Spleen (tissue), 11 donors: ENCODE measurements around the gene STMN3. TPM values are rescaled to one million over a fixed set of nuclear protein-coding genes. Genes with fewer than 3 reads are reported as not detected.

ENCODE experiments used
- DNase-seq: peaks from one replicate; pipeline ENCODE4 v3.0.0-alpha.2; 2020
- H3K27ac ChIP-seq, 8 donors: fragments of 200-600 bp; sonication (generic) in 7 of 8; 1 replicate in 4 of 8; 2 replicates in 4 of 8; pipeline versions ENCODE4 v1.5.0 to v1.8.0; 2016 to 2021; ENCODE audit warnings: inconsistent platforms in 4 of 8, mild to moderate bottlenecking in 4 of 8, moderate library complexity in 1 of 8
- H3K27me3 ChIP-seq, 7 donors: fragments of 200-600 bp; sonication (generic) in 6 of 7; replicated peaks in 1 of 7; 1 replicate in 4 of 7; 2 replicates in 3 of 7; pipeline versions ENCODE4 v1.5.0 to v1.8.0; 2016 to 2021; ENCODE audit warnings: inconsistent platforms in 3 of 7, mild to moderate bottlenecking in 1 of 7
- H3K36me3 ChIP-seq, 6 donors: fragments of 200-600 bp; sonication (generic) in 5 of 6; 1 replicate in 4 of 6; 2 replicates in 2 of 6; pipeline versions ENCODE4 v1.5.0 to v1.8.0; 2016 to 2021; ENCODE audit warnings: inconsistent platforms in 2 of 6
- H3K4me1 ChIP-seq, 6 donors: fragments of 200-600 bp; sonication (generic) in 5 of 6; 1 replicate in 3 of 6; 2 replicates in 3 of 6; pipeline versions ENCODE4 v1.5.0 to v1.8.0; 2016 to 2021; ENCODE audit warnings: inconsistent platforms in 3 of 6
- H3K4me3 ChIP-seq, 8 donors: fragments of 200-600 bp; sonication (generic) in 7 of 8; 1 replicate in 4 of 8; 2 replicates in 4 of 8; pipeline versions ENCODE4 v1.5.0 to v1.8.0; 2016 to 2021; ENCODE audit warnings: inconsistent platforms in 4 of 8, mild to moderate bottlenecking in 4 of 8, moderate library complexity in 2 of 8
- H3K9me3 ChIP-seq, 8 donors: fragments of 200-600 bp; sonication (generic) in 7 of 8; 1 replicate in 4 of 8; 2 replicates in 4 of 8; pipeline versions ENCODE4 v1.5.0 to v1.8.0; 2016 to 2021; ENCODE audit warnings: inconsistent platforms in 4 of 8
- POLR2A ChIP-seq, 3 donors: fragments of 450-650 bp; IDR thresholded peaks; one replicate each; pipeline ENCODE4 v1.5.1; 2017; ENCODE audit warnings: antibody characterized with exemption in 3 of 3, mild to moderate bottlenecking in 1 of 3
- POLR2AphosphoS5 ChIP-seq, 3 donors: sonication (generic); formaldehyde crosslinking; IDR thresholded peaks; one replicate each; pipeline ENCODE4 v1.5.1; 2017; ENCODE audit warnings: antibody characterized with exemption in 3 of 3
- WGBS, 5 donors: extraction: QIAGEN DNeasy Blood & Tissue Kit in 3 of 5; methylation state at CpG; one replicate each; pipeline versions ENCODE4 v1.1.5 to v1.1.7; 2013 to 2018; 5-methylcytosine and 5-hydroxymethylcytosine counted together
- intact Hi-C: fragments of 100-400 bp; cut with DNase I; formaldehyde crosslinking; loops from one replicate; pipeline ENCODE4 v1.15.0; 2023; ENCODE audit warnings: low total_unique reads
- polyA plus RNA-seq, 3 donors: library from polyadenylated mRNA; stranded (reverse); fragments of 200-250 nt; gene quantifications; one replicate each; pipeline ENCODE4 v1.2.1, GENCODE V29; 2013
- total RNA-seq, 7 donors: library from RNA; depleted of rRNA in 3 of 7; stranded (reverse); fragments of >200 nt in 3 of 7; fragmentation: NEBNext Ultra II Directional in 4 of 7; extraction: Animal tissue kit (Norgen Biotek cat#: 25700) in 4 of 7; gene quantifications; one replicate each; pipeline versions ENCODE4 v1.1.0 to v1.2.1, GENCODE V29; 2016 to 2021
- TF ChIP-seq, protein P1 (sequence below), 11 experiments: fragments of 200-600 bp in 7 of 11; fragments of 450-650 bp in 4 of 11; sonication (generic) in 4 of 11; IDR thresholded peaks in 8 of 11; conservative IDR thresholded peaks in 3 of 11; 1 replicate in 7 of 11; 2 replicates in 4 of 11; pipeline versions ENCODE4 v1.4.0 to v1.8.0; 2016 to 2021; ENCODE audit warnings: antibody characterized with exemption in 11 of 11, inconsistent platforms in 4 of 11, mild to moderate bottlenecking in 1 of 11
- donor health status: healthy with polysubstance abuse.
- donor health status: DM: no; HTN: no; CAD: no; lungs with moderate emphysema.
- donor health status: DM: no; HTN: no; CAD: no.
- donor health status: Bipolar disorder and iron deficiency.
- donor health status: healthy.
- donor health status: DM: no; HTN: no; CAD: no.
- donor health status: DM: yes; HTN: yes; CAD: no.

The STMN3 gene
- total and polyA plus RNA-seq, 10 donors = 16.1 to 57.0 (median 32.3) TPM

DNA sequence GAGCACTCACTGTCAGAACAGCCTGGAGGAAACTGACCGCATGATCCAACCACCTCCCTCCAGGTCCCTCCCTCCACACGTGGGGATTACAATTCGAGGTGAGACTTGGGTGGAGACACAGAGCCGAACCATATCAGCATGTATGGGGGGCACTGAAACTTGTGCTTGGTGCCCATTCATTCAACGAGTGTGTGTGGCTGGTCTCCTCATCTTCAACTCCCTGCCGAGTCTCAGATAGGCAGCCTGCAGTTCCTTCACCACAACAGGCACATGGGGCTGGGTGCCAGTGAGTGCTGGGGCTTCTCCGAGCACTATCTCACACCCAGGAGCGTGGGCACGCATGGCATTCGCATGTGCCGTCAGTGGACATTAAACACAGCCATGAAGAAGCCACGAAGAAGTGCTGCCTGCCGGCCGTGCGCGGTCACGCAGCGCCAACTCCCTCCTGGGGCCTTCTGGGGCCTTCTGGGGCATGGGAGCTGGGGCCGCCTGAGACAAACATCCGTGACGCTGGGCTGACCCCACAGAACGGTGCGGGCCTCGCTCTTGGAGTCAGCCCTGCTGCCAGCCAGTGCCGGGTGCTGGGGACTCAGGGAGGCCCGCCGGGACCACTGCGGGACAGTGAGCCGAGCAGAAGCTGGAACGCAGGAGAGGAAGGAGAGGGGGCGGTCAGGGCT lies 4.2 kb upstream of the STMN3 start:
- Histone ChIP-seq H3K36me3 (peaks cover 0 to 24% (median 17%) of the 10 kb centered on the region in 6 donors), H3K27ac (peak overlapping the region; percentile 81 to 95 (median 88)), H3K9me3 (no peaks in the 10 kb centered on the region), H3K4me3 (peak overlapping the region in 7 of 8 donors; percentile 73 to 95 (median 80)), H3K4me1 (peaks cover 16 to 67% (median 49%) of the 10 kb centered on the region in 6 donors), H3K27me3 (peaks cover 0 to 32% (median 4%) of the 10 kb centered on the region in 7 donors)
- WGBS, 5 donors = 54 to 65% (median 58%) methylated on average over 27 to 31 of the region's 31 CpGs
- intact Hi-C loops = loop anchor here (10.0 kb wide), 1 partner anchor 123 kb away; the partner anchor contains the start of gene PTK6
- peak; percentile 85 for DNase-seq
- TF ChIP-seq, protein P1, sequence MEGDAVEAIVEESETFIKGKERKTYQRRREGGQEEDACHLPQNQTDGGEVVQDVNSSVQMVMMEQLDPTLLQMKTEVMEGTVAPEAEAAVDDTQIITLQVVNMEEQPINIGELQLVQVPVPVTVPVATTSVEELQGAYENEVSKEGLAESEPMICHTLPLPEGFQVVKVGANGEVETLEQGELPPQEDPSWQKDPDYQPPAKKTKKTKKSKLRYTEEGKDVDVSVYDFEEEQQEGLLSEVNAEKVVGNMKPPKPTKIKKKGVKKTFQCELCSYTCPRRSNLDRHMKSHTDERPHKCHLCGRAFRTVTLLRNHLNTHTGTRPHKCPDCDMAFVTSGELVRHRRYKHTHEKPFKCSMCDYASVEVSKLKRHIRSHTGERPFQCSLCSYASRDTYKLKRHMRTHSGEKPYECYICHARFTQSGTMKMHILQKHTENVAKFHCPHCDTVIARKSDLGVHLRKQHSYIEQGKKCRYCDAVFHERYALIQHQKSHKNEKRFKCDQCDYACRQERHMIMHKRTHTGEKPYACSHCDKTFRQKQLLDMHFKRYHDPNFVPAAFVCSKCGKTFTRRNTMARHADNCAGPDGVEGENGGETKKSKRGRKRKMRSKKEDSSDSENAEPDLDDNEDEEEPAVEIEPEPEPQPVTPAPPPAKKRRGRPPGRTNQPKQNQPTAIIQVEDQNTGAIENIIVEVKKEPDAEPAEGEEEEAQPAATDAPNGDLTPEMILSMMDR (IDR thresholded peaks at IDR 0.05 in 8 of 11, conservative IDR thresholded peaks at IDR 0.05 in 3 of 11) = no peak
- no peak for TF ChIP-seq POLR2A (IDR thresholded peaks at IDR 0.05)
- no peak for TF ChIP-seq POLR2AphosphoS5 (IDR thresholded peaks at IDR 0.05)

DNA sequence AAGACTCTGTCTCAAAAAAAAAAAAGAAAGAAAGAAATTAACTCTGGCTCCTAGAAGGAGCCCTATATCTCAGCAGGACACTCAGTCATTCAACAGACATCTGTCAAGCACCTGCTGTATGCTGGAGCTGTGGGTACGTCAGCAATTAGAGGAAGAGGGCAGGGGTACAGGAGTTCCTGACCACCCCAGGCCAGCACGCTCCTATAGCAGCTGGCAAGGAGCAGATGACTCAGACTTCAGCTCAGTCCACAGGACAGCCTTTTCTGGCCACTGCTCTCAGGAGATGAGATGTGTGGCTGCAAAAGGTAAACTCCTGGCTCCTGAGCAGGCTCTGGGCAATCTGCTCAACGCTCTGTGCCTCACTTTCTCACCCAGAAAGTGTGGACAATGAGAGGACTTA lies 3.2 kb upstream of the STMN3 start:
- WGBS, 5 donors = 86 to 96% (median 91%) methylated on average over 3 of the region's 3 CpGs
- TF ChIP-seq, protein P1 (IDR thresholded peaks at IDR 0.05 in 8 of 11, conservative IDR thresholded peaks at IDR 0.05 in 3 of 11) = no peak
- TF ChIP-seq POLR2AphosphoS5 (IDR thresholded peaks at IDR 0.05) = no peak
- no peak for TF ChIP-seq POLR2A (IDR thresholded peaks at IDR 0.05)
- H3K27ac ChIP-seq = no peak overlapping the region
- H3K4me3 ChIP-seq = no peak overlapping the region
- H3K4me1 ChIP-seq = peaks cover 16 to 77% (median 59%) of the 10 kb centered on the region in 6 donors
- peaks cover 0 to 15% (median 8%) of the 10 kb centered on the region in 6 donors for H3K36me3 ChIP-seq
- intact Hi-C loops = loop anchor here (10.0 kb wide), 1 partner anchor 122 kb away; the partner anchor contains the start of gene PTK6
- no peaks in the 10 kb centered on the region for H3K9me3 ChIP-seq
- no peak for DNase-seq
- peaks cover 0 to 42% (median 12%) of the 10 kb centered on the region in 7 donors for H3K27me3 ChIP-seq

DNA sequence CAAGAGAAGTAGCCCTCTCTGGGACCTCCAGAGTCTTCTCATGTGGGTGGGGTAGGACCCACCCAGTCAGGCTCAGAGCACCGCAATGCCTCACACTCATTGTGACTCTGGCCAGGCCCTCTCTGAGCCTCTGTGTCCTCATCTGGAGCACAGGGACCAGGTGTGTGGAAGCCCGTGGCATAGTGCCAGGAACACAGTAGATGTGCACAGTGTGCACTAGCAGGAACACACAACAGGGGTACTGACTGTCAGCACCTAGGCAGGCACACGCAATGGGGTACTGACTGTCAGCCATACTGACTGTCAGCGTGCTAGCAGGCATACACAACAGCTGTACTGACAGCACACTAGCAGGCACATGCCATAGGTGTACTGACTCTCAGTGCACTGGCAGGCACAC lies 2.0 kb upstream of the STMN3 start:
- no peak overlapping the region for H3K4me3 ChIP-seq
- TF ChIP-seq, protein P1 (IDR thresholded peaks at IDR 0.05 in 8 of 11, conservative IDR thresholded peaks at IDR 0.05 in 3 of 11) = no peak
- TF ChIP-seq POLR2A (IDR thresholded peaks at IDR 0.05) = no peak
- TF ChIP-seq POLR2AphosphoS5 (IDR thresholded peaks at IDR 0.05) = no peak
- H3K4me1 ChIP-seq = peaks cover 16 to 76% (median 62%) of the 10 kb centered on the region in 6 donors
- intact Hi-C loops = loop anchor here (10.0 kb wide), 1 partner anchor 120 kb away; the partner anchor contains the start of gene PTK6
- H3K27ac ChIP-seq = no peak overlapping the region
- no peaks in the 10 kb centered on the region for H3K9me3 ChIP-seq
- peaks cover 0 to 46% (median 13%) of the 10 kb centered on the region in 7 donors for H3K27me3 ChIP-seq
- WGBS, 5 donors = 72 to 100% (median 94%) methylated on average over 2 to 4 of the region's 4 CpGs
- DNase-seq = no peak
- H3K36me3 ChIP-seq = peaks cover 0 to 3% (median 0%) of the 10 kb centered on the region in 6 donors
